ENCODE data around the gene CDH12.

CDH12 gene

GRCh38 chr5:22577711-22578110, 275.4 kb downstream of the CDH12 start:
- H3K36me3 ChIP-seq, result no peaks in the 10 kb centered on the region
- no peak for DNase-seq
- TF ChIP-seq CTCF (IDR thresholded peaks at IDR 0.05; ENCODE audit: low read depth, low read length), result no peak
- no peaks in the 10 kb centered on the region for H3K4me1 ChIP-seq
- no peaks in the 10 kb centered on the region for H3K9me3 ChIP-seq
- H3K4me3 ChIP-seq (ENCODE audit: low read depth, low read length), result no peak overlapping the region
- H3K27me3 ChIP-seq, result no peaks in the 10 kb centered on the region

- H3K27me3 ChIP-seq, result no peaks in the 10 kb centered on the region
Measured at GRCh38 chr5:22577006-22577405, 276.1 kb downstream of the CDH12 start.

GRCh38 chr5:22572941-22573340, 280.2 kb downstream of the CDH12 start:
- H3K4me3 ChIP-seq (ENCODE audit: low read depth, low read length), result no peak overlapping the region
- TF ChIP-seq CTCF (IDR thresholded peaks at IDR 0.05; ENCODE audit: low read depth, low read length), result no peak
- H3K27me3 ChIP-seq, result no peaks in the 10 kb centered on the region
- H3K9me3 ChIP-seq, result no peaks in the 10 kb centered on the region
- H3K4me1 ChIP-seq, result no peaks in the 10 kb centered on the region
- DNase-seq, result no peak
- H3K36me3 ChIP-seq, result no peaks in the 10 kb centered on the region

More at GRCh38 chr5:22577006-22577405, 276.1 kb downstream of the CDH12 start:
- no peaks in the 10 kb centered on the region for H3K9me3 ChIP-seq
- no peaks in the 10 kb centered on the region for H3K4me1 ChIP-seq
- H3K36me3 ChIP-seq, result no peaks in the 10 kb centered on the region
- TF ChIP-seq CTCF (IDR thresholded peaks at IDR 0.05; ENCODE audit: low read depth, low read length), result no peak
- no peak for DNase-seq
- H3K4me3 ChIP-seq (ENCODE audit: low read depth, low read length), result no peak overlapping the region

DNA sequence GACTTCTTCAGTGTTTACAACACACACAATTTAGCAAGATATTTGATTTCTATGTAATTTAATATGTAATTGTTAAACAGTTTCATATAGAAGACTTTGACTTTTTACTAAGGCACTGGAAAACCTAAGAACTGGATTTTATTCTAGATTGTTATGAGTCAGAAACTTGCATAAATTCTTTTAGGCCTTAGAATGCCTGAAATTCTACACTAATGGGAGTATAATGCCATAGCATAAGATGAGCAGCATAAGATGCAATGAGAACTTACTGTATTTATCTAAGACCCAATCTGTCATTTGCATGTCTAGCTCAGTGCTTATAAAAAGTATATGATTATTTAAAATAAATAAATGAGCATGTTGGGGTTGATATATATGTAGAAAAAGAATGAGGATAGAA, 285.2 kb downstream of the CDH12 start:
- Histone ChIP-seq H3K36me3 (no peaks in the 10 kb centered on the region), H3K4me1 (no peaks in the 10 kb centered on the region), H3K9me3 (no peaks in the 10 kb centered on the region), H3K4me3 (ENCODE audit: low read depth, low read length) (no peak overlapping the region), H3K27me3 (no peaks in the 10 kb centered on the region)
- no peak for TF ChIP-seq CTCF (IDR thresholded peaks at IDR 0.05; ENCODE audit: low read depth, low read length)
- DNase-seq, result no peak

DNA sequence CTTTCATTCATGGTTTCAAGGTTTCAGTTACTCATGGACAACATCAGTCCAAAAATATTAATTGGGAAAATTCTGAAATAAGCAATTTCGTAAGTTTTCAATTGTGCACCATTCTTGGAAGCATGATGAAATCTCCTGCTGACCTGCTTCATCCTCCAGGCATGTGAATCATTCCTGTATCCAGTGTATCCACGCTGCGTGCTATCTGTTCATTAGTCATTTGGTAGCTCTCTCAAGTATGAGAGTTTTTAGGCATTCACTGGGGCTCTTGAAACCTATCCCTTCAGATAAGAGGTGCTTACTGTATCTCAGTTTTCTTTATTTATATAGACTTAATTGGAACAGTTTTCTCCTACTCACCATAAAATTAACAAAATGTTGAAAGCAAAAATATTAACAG, 293.0 kb downstream of the CDH12 start:
- H3K36me3 ChIP-seq, result no peaks in the 10 kb centered on the region
- no peaks in the 10 kb centered on the region for H3K9me3 ChIP-seq
- 0 out of 2 replicates have a peak, but pooled peaks cover 2% of the 10 kb centered on the region for H3K4me1 ChIP-seq
- H3K4me3 ChIP-seq (ENCODE audit: low read depth, low read length), result no peak overlapping the region
- no peaks in the 10 kb centered on the region for H3K27me3 ChIP-seq
- no peak for TF ChIP-seq CTCF (IDR thresholded peaks at IDR 0.05; ENCODE audit: low read depth, low read length)
- no peak for DNase-seq

GRCh38 chr5:22557251-22557650, 295.9 kb downstream of the CDH12 start:
- Histone ChIP-seq H3K4me1 (0 out of 2 replicates have a peak, but pooled peaks cover 2% of the 10 kb centered on the region), H3K4me3 (ENCODE audit: low read depth, low read length) (no peak overlapping the region), H3K9me3 (no peaks in the 10 kb centered on the region), H3K27me3 (no peaks in the 10 kb centered on the region), H3K36me3 (no peaks in the 10 kb centered on the region)
- TF ChIP-seq CTCF (IDR thresholded peaks at IDR 0.05; ENCODE audit: low read depth, low read length), result no peak
- no peak for DNase-seq

All from BE2C (cell line).